Smooth muscle cell (in vitro differentiated cells): ENCODE measurements around the gene SLC28A1. TPM values are rescaled to one million over a fixed set of nuclear protein-coding genes. Genes with fewer than 3 reads are reported as not detected.

ENCODE experiments used
- DNase-seq: peaks from one replicate; lab custom pipeline; 2025; ENCODE audit not compliant: unreplicated experiment; lab: John Stamatoyannopoulos, UW
- H2AFZ ChIP-seq: fragments of 200-600 bp; sonication (generic); 2 replicates; pipeline ENCODE4 v1.6.0; 2016; ENCODE audit warnings: antibody characterized with exemption, low read depth, mild to moderate bottlenecking
- H3F3A ChIP-seq: fragments of 200-600 bp; sonication (generic); 2 replicates; pipeline ENCODE4 v1.6.0; 2017; ENCODE audit warnings: antibody characterized with exemption, low read depth
- H3K27ac ChIP-seq: fragments of 200-600 bp; sonication (generic); 2 replicates; pipeline ENCODE4 v1.5.1; 2016; ENCODE audit warnings: low read depth, mild to moderate bottlenecking
- H3K27me3 ChIP-seq: fragments of 200-600 bp; sonication (generic); 2 replicates; pipeline ENCODE4 v1.6.1; 2016; ENCODE audit warnings: low read depth, mild to moderate bottlenecking
- H3K36me3 ChIP-seq: fragments of 200-600 bp; sonication (generic); 2 replicates; pipeline ENCODE4 v1.5.1; 2016; ENCODE audit warnings: low read depth
- H3K4me1 ChIP-seq: fragments of 200-600 bp; sonication (generic); 2 replicates; pipeline ENCODE4 v1.5.1; 2016; ENCODE audit warnings: low read depth
- H3K4me2 ChIP-seq: fragments of 200-600 bp; sonication (generic); 2 replicates; pipeline ENCODE4 v1.6.0; 2016; ENCODE audit warnings: mild to moderate bottlenecking
- H3K4me3 ChIP-seq: fragments of 200-600 bp; sonication (generic); 2 replicates; pipeline ENCODE4 v1.5.1; 2016; ENCODE audit warnings: mild to moderate bottlenecking
- H3K79me2 ChIP-seq: fragments of 200-600 bp; sonication (generic); 2 replicates; pipeline ENCODE4 v1.6.0; 2016; ENCODE audit warnings: low read depth, mild to moderate bottlenecking
- H3K9ac ChIP-seq: fragments of 200-600 bp; sonication (generic); 2 replicates; pipeline ENCODE4 v1.6.0; 2016; ENCODE audit warnings: low read depth
- H3K9me3 ChIP-seq: fragments of 200-600 bp; sonication (generic); replicated peaks from 2 replicates; pipeline ENCODE4 v1.5.1; 2016; ENCODE audit warnings: low read depth
- H4K20me1 ChIP-seq: fragments of 200-600 bp; sonication (generic); 2 replicates; pipeline ENCODE4 v1.6.0; 2016; ENCODE audit warnings: low read depth
- WGBS: methylation state at CpG from one replicate; pipeline ENCODE4 v1.1.7; 2016; ENCODE audit warnings: low lambda C conversion rate; 5-methylcytosine and 5-hydroxymethylcytosine counted together
- polyA plus RNA-seq: library from polyadenylated mRNA; unstranded; fragments of >200 nt; fragmentation: Nextera tagmentation; extraction: Ambion mirVana; gene quantifications from 2 replicates; pipeline ENCODE4 v1.2.1, GENCODE V29; 2016
- total RNA-seq: library from RNA; depleted of rRNA; stranded (reverse); fragments of >200 nt; gene quantifications from 2 replicates; pipeline ENCODE4 v1.2.3, GENCODE V29; 2014
- TF ChIP-seq, protein P1 (sequence below): fragments of 200-600 bp; sonication (generic); IDR thresholded peaks from 2 replicates; pipeline ENCODE4 v1.5.1; 2017; ENCODE audit warnings: borderline replicate concordance, mild to moderate bottlenecking, antibody characterized with exemption; ENCODE audit not compliant: insufficient read depth, poor library complexity, severe bottlenecking

SLC28A1 gene
- total and polyA plus RNA-seq, 2 experiments from 2014 or later = 0.09 TPM; not detected in 1

DNA sequence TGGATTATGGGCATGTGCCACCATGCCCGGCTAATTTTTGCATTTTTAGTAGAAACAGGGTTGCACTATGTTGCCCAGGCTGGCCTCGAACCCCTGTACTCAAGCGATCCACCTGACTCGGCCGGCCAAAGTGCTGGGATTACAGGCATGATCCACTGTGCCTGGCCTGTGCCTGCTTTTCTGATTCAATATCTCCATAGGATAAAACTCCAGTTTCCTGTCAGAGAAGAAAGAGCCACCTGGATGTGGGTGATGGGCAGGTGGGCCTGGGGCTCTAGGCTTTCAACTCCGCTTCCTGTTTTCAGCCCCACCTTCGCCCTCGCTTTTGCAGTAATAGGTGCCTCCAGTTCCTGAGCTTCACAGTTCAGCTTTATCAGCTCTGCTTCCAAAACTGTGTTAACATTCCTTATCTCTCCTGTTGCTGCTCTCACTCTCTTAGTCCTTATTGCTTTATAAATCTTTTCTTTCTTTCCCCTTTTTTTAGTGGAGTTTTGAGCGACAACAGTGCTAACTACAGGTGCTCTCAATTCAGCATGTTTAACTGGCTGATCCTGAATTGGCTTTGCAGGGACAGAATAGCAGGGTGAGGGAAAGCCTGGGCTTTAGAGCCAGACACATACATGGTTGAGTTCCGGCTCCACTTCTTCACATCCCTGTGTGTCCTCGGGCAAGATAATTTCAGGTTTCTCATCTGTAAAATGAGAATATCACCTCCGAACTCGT, 76.1 kb downstream of the SLC28A1 start:
- Histone ChIP-seq H3K9ac (no peak overlapping the region), H3K4me2 (peak overlapping the region; percentile 16), H3K4me1 (peaks cover 4% of the 10 kb centered on the region), H3K9me3 (no peaks in the 10 kb centered on the region), H3K27ac (no peak overlapping the region), H3F3A (peaks cover 7% of the 10 kb centered on the region), H3K27me3 (no peaks in the 10 kb centered on the region), H3K4me3 (no peak overlapping the region), H4K20me1 (no peaks in the 10 kb centered on the region), H3K79me2 (no peaks in the 10 kb centered on the region), H3K36me3 (no peaks in the 10 kb centered on the region), H2AFZ (no peak overlapping the region)
- TF ChIP-seq, protein P1, sequence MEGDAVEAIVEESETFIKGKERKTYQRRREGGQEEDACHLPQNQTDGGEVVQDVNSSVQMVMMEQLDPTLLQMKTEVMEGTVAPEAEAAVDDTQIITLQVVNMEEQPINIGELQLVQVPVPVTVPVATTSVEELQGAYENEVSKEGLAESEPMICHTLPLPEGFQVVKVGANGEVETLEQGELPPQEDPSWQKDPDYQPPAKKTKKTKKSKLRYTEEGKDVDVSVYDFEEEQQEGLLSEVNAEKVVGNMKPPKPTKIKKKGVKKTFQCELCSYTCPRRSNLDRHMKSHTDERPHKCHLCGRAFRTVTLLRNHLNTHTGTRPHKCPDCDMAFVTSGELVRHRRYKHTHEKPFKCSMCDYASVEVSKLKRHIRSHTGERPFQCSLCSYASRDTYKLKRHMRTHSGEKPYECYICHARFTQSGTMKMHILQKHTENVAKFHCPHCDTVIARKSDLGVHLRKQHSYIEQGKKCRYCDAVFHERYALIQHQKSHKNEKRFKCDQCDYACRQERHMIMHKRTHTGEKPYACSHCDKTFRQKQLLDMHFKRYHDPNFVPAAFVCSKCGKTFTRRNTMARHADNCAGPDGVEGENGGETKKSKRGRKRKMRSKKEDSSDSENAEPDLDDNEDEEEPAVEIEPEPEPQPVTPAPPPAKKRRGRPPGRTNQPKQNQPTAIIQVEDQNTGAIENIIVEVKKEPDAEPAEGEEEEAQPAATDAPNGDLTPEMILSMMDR = no peak
- no peak for DNase-seq
- WGBS = 67% methylated on average over 13 of the region's 13 CpGs

DNA sequence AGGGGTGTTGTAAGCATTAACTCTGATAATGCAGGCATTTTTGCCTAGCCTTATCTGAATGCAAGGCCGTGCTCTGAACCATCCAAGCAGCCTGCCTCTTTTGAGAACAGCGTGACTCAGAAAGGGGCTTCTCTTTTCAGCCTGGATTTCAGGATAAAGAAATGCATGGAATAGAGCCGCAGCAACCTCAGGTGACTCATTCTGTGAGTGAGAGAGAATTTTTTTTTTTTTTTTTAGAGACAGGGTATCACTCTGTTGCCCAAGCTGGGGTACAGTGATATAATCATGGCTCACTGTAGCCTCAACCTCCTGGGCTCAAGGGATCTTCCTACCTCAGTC, 76.6 kb downstream of the SLC28A1 start:
- no peaks in the 10 kb centered on the region for H3K9me3 ChIP-seq
- TF ChIP-seq, protein P1 = no peak
- no peak overlapping the region for H3K4me3 ChIP-seq
- peak overlapping the region; percentile 16 for H3K4me2 ChIP-seq
- no peak for DNase-seq
- H3K27ac ChIP-seq = no peak overlapping the region
- 15% methylated on average over 3 of the region's 3 CpGs for WGBS
- H3K79me2 ChIP-seq = no peaks in the 10 kb centered on the region
- H3K9ac ChIP-seq = no peak overlapping the region
- no peaks in the 10 kb centered on the region for H4K20me1 ChIP-seq
- no peaks in the 10 kb centered on the region for H3K27me3 ChIP-seq
- peaks cover 7% of the 10 kb centered on the region for H3F3A ChIP-seq
- H3K4me1 ChIP-seq = no peaks in the 10 kb centered on the region
- no peak overlapping the region for H2AFZ ChIP-seq
- no peaks in the 10 kb centered on the region for H3K36me3 ChIP-seq

DNA sequence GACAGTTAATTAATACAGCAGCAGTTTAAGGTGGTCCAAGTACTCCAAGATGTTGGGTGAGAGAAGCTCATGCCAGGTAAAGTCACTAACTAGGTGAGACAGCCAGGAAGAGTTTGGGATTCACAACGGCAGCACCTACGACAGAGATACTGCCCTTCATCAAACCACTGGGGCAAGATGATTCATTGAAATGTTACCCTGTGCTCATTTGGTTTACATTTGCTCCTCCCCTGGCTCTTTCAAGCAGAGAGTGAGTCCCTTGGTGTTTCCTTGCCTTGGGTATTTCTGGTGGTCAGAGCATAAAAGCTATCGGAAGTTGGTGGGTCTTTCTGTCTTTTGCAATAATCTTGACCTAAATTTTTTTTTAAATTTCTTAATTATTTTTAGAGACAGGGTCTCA, 77.2 kb downstream of the SLC28A1 start:
- H3K4me3 ChIP-seq = no peak overlapping the region
- H3K9ac ChIP-seq = no peak overlapping the region
- H4K20me1 ChIP-seq = no peaks in the 10 kb centered on the region
- TF ChIP-seq, protein P1 = no peak
- no peaks in the 10 kb centered on the region for H3K4me1 ChIP-seq
- H3K27me3 ChIP-seq = no peaks in the 10 kb centered on the region
- no peak overlapping the region for H2AFZ ChIP-seq
- no peak overlapping the region for H3K4me2 ChIP-seq
- H3K27ac ChIP-seq = no peak overlapping the region
- H3K79me2 ChIP-seq = no peaks in the 10 kb centered on the region
- DNase-seq = no peak
- no peaks in the 10 kb centered on the region for H3K9me3 ChIP-seq
- WGBS = 71% methylated on average over 3 of the region's 3 CpGs
- H3F3A ChIP-seq = peaks cover 7% of the 10 kb centered on the region
- H3K36me3 ChIP-seq = no peaks in the 10 kb centered on the region

DNA sequence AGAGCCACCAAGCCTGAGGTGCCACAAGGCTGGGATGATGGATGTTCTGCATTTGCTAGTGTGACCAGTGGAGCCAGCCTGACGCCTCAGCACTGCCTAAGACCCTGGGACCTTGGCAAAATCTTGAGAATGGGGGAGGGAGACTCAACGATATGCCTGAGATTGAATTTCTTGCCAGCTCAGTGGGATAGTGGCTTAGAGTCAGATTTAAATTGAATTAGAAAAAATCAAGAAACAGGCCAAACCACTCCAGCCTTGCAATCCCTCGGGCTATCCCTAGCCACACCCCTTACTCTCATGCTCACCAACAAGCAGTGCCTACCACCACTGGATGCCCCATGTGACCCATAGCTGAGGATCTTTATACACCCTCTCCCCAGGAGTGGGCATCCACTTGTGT, 78.5 kb downstream of the SLC28A1 start:
- H3F3A ChIP-seq = peaks cover 7% of the 10 kb centered on the region
- H2AFZ ChIP-seq = no peak overlapping the region
- H3K79me2 ChIP-seq = no peaks in the 10 kb centered on the region
- no peak overlapping the region for H3K27ac ChIP-seq
- no peaks in the 10 kb centered on the region for H4K20me1 ChIP-seq
- H3K4me3 ChIP-seq = no peak overlapping the region
- TF ChIP-seq, protein P1 = no peak
- no peak overlapping the region for H3K9ac ChIP-seq
- 70% methylated on average over 3 of the region's 3 CpGs for WGBS
- H3K4me2 ChIP-seq = no peak overlapping the region
- no peak for DNase-seq
- no peaks in the 10 kb centered on the region for H3K36me3 ChIP-seq
- H3K9me3 ChIP-seq = no peaks in the 10 kb centered on the region
- no peaks in the 10 kb centered on the region for H3K4me1 ChIP-seq
- H3K27me3 ChIP-seq = no peaks in the 10 kb centered on the region
